SK-N-MC (cell line): ENCODE measurements around the gene R3HDM4.
"Not testable (repeated sequence)": the region's sequence is repeated elsewhere in the genome, so short reads cannot be mapped to it uniquely, and the experiment has no call there.

ENCODE experiments used
- DNase-seq: peaks from one replicate; pipeline ENCODE4 v3.0.0-alpha.2; 2011; ENCODE audit warnings: low read depth, low spot score
- H3K27ac ChIP-seq: fragments of 200-600 bp; sonication (generic); 2 replicates; pipeline ENCODE4 v1.5.1; 2016; ENCODE audit warnings: mixed run types
- H3K36me3 ChIP-seq: fragments of 200-600 bp; sonication (generic); 2 replicates; pipeline ENCODE4 v1.6.1; 2017; ENCODE audit warnings: antibody characterized with exemption, low read length, mixed read lengths; ENCODE audit not compliant: insufficient read depth
- H3K4me3 ChIP-seq: fragments of 200-600 bp; sonication (generic); 2 replicates; pipeline ENCODE4 v1.5.1; 2016
- H3K9ac ChIP-seq: fragments of 200-600 bp; sonication (generic); 2 replicates; pipeline ENCODE4 v1.8.0; 2017; ENCODE audit warnings: mixed run types, mixed read lengths; ENCODE audit not compliant: insufficient read length
- H3K9me3 ChIP-seq: fragments of 200-600 bp; sonication (generic); 2 replicates; pipeline ENCODE4 v1.6.1; 2017; ENCODE audit warnings: low read depth, mild to moderate bottlenecking, antibody characterized with exemption, low read length, moderate library complexity, mixed read lengths
- EZH2 ChIP-seq: fragments of 200-600 bp; sonication (generic); IDR thresholded peaks from one replicate; pipeline ENCODE4 v1.6.1; 2017; ENCODE audit warnings: antibody characterized with exemption
- FOXP2 ChIP-seq: optimal IDR thresholded peaks from 2 replicates; pipeline ENCODE3; 2011; ENCODE audit warnings: mild to moderate bottlenecking, moderate library complexity; ENCODE audit not compliant: insufficient read depth; ENCODE audit errors: extremely low read length, control extremely low read depth
- POLR2AphosphoS5 ChIP-seq: IDR thresholded peaks from 2 replicates; pipeline ENCODE4 v1.6.1; 2012; ENCODE audit warnings: mild to moderate bottlenecking, low read depth, low read length, borderline replicate concordance

R3HDM4 gene

GRCh38 chr19:913080-913748, at the start of gene R3HDM4:
Gene R3HDM4 (minus strand): TSS chr19:913219. CDS start chr19:913157, 62 bp downstream.
- DNase-seq: no peak
- H3K9ac ChIP-seq: peak within 1 kb of the TSS; percentile 85

GRCh38 chr19:961866-962620, 49.0 kb upstream of the R3HDM4 start:
- no peak overlapping the region for H3K9ac ChIP-seq
- no peak overlapping the region for H3K27ac ChIP-seq
- H3K4me3 ChIP-seq: no peak overlapping the region
- no peaks in the 10 kb centered on the region for H3K9me3 ChIP-seq
- no peak for TF ChIP-seq FOXP2
- TF ChIP-seq POLR2AphosphoS5: no peak
- no peak for TF ChIP-seq EZH2
- H3K36me3 ChIP-seq: peaks cover 14% of the 10 kb centered on the region
- no peak for DNase-seq

More at GRCh38 chr19:913080-913748, at the start of gene R3HDM4:
- H3K36me3 ChIP-seq: no peaks in the 10 kb centered on the region
- H3K27ac ChIP-seq: peak within 1 kb of the TSS; percentile 57; the same call in 1 of the 2 replicates
- no peak for TF ChIP-seq FOXP2
- peak; percentile 39; the same call in 1 of the 2 replicates for TF ChIP-seq POLR2AphosphoS5
- H3K4me3 ChIP-seq: peak within 1 kb of the TSS; percentile 87
- no peaks in the 10 kb centered on the region for H3K9me3 ChIP-seq

- no peaks in the 10 kb centered on the region for H3K9me3 ChIP-seq
- no peak overlapping the region for H3K4me3 ChIP-seq
- no peak overlapping the region for H3K9ac ChIP-seq
- TF ChIP-seq EZH2 (no peak), FOXP2 (no peak), POLR2AphosphoS5 (no peak)
- peaks cover 10% of the 10 kb centered on the region for H3K36me3 ChIP-seq
- H3K27ac ChIP-seq: no peak overlapping the region
- no peak for DNase-seq
Observed at GRCh38 chr19:960601-960938, 47.6 kb upstream of the R3HDM4 start.

GRCh38 chr19:960020-960419, 47.0 kb upstream of the R3HDM4 start:
- peaks cover 4% of the 10 kb centered on the region for H3K36me3 ChIP-seq
- TF ChIP-seq POLR2AphosphoS5 (no peak), EZH2 (no peak), FOXP2 (no peak)
- no peak overlapping the region for H3K27ac ChIP-seq
- no peak for DNase-seq
- H3K9ac ChIP-seq: no peak overlapping the region
- no peaks in the 10 kb centered on the region for H3K9me3 ChIP-seq
- H3K4me3 ChIP-seq: no peak overlapping the region

- no peak for TF ChIP-seq POLR2AphosphoS5
- no peak for TF ChIP-seq EZH2
- no peak overlapping the region for H3K27ac ChIP-seq
- H3K9ac ChIP-seq: no peak overlapping the region
- no peak for DNase-seq
- H3K4me3 ChIP-seq: no peak overlapping the region
- H3K9me3 ChIP-seq: no peaks in the 10 kb centered on the region
- H3K36me3 ChIP-seq: no peaks in the 10 kb centered on the region; the same call in 1 of the 2 replicates
Observed at GRCh38 chr19:958967-959855, 46.2 kb upstream of the R3HDM4 start.

- not testable (repeated sequence) for H3K27ac ChIP-seq, DNase-seq, H3K4me3 ChIP-seq, H3K9ac ChIP-seq, H3K36me3 ChIP-seq, H3K9me3 ChIP-seq
Observed at GRCh38 chr19:957578-957977, 44.6 kb upstream of the R3HDM4 start.

- Histone ChIP-seq H3K36me3 (no peaks in the 10 kb centered on the region), H3K27ac (no peak overlapping the region), H3K9me3 (no peaks in the 10 kb centered on the region), H3K9ac (no peak overlapping the region), H3K4me3 (no peak overlapping the region)
- TF ChIP-seq EZH2: no peak
- TF ChIP-seq FOXP2: no peak
- TF ChIP-seq POLR2AphosphoS5: no peak
- no peak for DNase-seq
Observed at GRCh38 chr19:956766-957440, 43.9 kb upstream of the R3HDM4 start.
